ENCODE data around the gene TNK2.
"Not testable (repeated sequence)": the region's sequence is repeated elsewhere in the genome, so short reads cannot be mapped to it uniquely, and the experiment has no call there.

GRCh38 chr3:195933044-195933430, 24.7 kb upstream of the TNK2 start:
- not testable (repeated sequence) for TF ChIP-seq BRCA1 (IDR thresholded peaks at IDR 0.05; ENCODE audit: low read depth, low read length); CTCF (IDR thresholded peaks at IDR 0.05; ENCODE audit: control extremely low read depth in 1 of 3, insufficient read depth in 1 of 3, low read depth in 1 of 3, low read length in 3 of 3); RAD21 (IDR thresholded peaks at IDR 0.05 in 1 of 2, conservative IDR thresholded peaks at IDR 0.05 in 1 of 2; ENCODE audit: low read depth in 2 of 2, low read length in 2 of 2); SUZ12 (IDR thresholded peaks at IDR 0.05; ENCODE audit: low read length); EP300 (IDR thresholded peaks at IDR 0.05; ENCODE audit: borderline replicate concordance in 1 of 2, low read depth in 2 of 2, low read length in 2 of 2)
